ENCODE results near the gene FRMD4A.

The FRMD4A gene

GRCh38 chr10:14366760-14367159, 36.0 kb upstream of the FRMD4A start:
- Histone ChIP-seq H3K4me3 (ENCODE audit: insufficient read depth, low read depth, low read length) (no peak overlapping the region), H3K27ac (ENCODE audit: insufficient read depth, low read depth, low read length, poor library complexity, severe bottlenecking) (no peak overlapping the region)
- 88 to 93% methylated on average over 1 of the region's 1 CpG for WGBS, 2 experiments

GRCh38 chr10:14365266-14365665, 34.5 kb upstream of the FRMD4A start:
- Histone ChIP-seq H3K27ac (ENCODE audit: insufficient read depth, low read depth, low read length, poor library complexity, severe bottlenecking) (no peak overlapping the region), H3K36me3 (ENCODE audit: control insufficient read depth, insufficient read depth, low read length) (no peaks in the 10 kb centered on the region), H3K9me3 (ENCODE audit: control insufficient read depth, low read length) (no peaks in the 10 kb centered on the region), H3K4me1 (ENCODE audit: control insufficient read depth, insufficient read depth, low read length) (no peaks in the 10 kb centered on the region), H3K27me3 (ENCODE audit: control insufficient read depth, insufficient read depth, low read length, poor library complexity, severe bottlenecking) (no peaks in the 10 kb centered on the region), H3K4me3 (ENCODE audit: insufficient read depth, low read depth, low read length) (no peak overlapping the region)
- 90 to 95% methylated on average over 5 to 6 of the region's 6 CpGs for WGBS, 2 experiments

More at GRCh38 chr10:14366760-14367159, 36.0 kb upstream of the FRMD4A start:
- H3K9me3 ChIP-seq (ENCODE audit: control insufficient read depth, low read length) = no peaks in the 10 kb centered on the region
- H3K4me1 ChIP-seq (ENCODE audit: control insufficient read depth, insufficient read depth, low read length) = no peaks in the 10 kb centered on the region
- no peaks in the 10 kb centered on the region for H3K36me3 ChIP-seq (ENCODE audit: control insufficient read depth, insufficient read depth, low read length)
- no peaks in the 10 kb centered on the region for H3K27me3 ChIP-seq (ENCODE audit: control insufficient read depth, insufficient read depth, low read length, poor library complexity, severe bottlenecking)

DNA sequence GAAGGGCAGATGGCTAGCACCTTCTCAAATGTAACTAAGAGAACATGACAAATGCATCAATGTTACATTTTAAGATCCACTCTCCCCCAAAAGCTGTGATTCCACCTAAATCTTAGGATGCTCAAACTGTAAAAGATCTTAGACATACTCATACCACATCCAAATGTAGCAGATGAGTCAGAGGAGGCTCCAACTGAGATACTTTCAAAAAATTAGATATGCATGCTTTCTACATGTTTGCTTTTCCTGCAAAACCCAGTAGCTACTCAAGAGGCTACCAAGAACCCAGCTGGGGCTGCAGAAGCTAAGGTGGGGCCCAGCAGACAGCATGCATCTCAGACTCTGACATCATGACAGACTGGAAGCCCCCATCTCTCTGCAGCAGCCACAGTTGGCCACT, 31.4 kb upstream of the FRMD4A start:
- H3K27ac ChIP-seq (ENCODE audit: insufficient read depth, low read depth, low read length, poor library complexity, severe bottlenecking) = no peak overlapping the region
- H3K9me3 ChIP-seq (ENCODE audit: control insufficient read depth, low read length) = no peaks in the 10 kb centered on the region
- no peaks in the 10 kb centered on the region for H3K27me3 ChIP-seq (ENCODE audit: control insufficient read depth, insufficient read depth, low read length, poor library complexity, severe bottlenecking)
- no peak overlapping the region for H3K4me3 ChIP-seq (ENCODE audit: insufficient read depth, low read depth, low read length)
- H3K4me1 ChIP-seq (ENCODE audit: control insufficient read depth, insufficient read depth, low read length) = no peaks in the 10 kb centered on the region
- no peaks in the 10 kb centered on the region for H3K36me3 ChIP-seq (ENCODE audit: control insufficient read depth, insufficient read depth, low read length)

DNA sequence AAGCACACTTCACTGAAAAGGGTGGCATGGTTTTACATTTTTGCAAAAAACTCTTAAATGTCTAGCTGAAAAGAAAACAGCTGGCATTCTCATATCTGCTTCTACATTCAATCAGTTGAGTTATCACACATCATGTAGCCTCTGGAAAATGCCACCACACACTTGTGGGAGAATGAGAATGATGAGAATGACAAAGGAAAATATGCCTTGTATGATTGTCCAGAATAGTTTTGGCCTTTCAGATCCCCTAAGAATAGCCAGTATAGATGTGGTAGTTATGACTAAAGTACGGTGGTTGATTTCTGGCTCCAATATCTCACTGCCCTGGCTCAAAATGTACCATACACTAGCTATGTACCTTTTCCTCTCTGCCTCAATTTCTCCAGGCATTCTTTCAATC, 30.2 kb upstream of the FRMD4A start:
- peaks cover 3% of the 10 kb centered on the region for H3K4me1 ChIP-seq (ENCODE audit: control insufficient read depth, insufficient read depth, low read length)
- 79 to 100% methylated on average over 1 of the region's 1 CpG for WGBS, 2 experiments
- no peaks in the 10 kb centered on the region for H3K27me3 ChIP-seq (ENCODE audit: control insufficient read depth, insufficient read depth, low read length, poor library complexity, severe bottlenecking)
- H3K4me3 ChIP-seq (ENCODE audit: insufficient read depth, low read depth, low read length) = no peak overlapping the region
- no peak overlapping the region for H3K27ac ChIP-seq (ENCODE audit: insufficient read depth, low read depth, low read length, poor library complexity, severe bottlenecking)
- no peaks in the 10 kb centered on the region for H3K36me3 ChIP-seq (ENCODE audit: control insufficient read depth, insufficient read depth, low read length)
- H3K9me3 ChIP-seq (ENCODE audit: control insufficient read depth, low read length) = no peaks in the 10 kb centered on the region

DNA sequence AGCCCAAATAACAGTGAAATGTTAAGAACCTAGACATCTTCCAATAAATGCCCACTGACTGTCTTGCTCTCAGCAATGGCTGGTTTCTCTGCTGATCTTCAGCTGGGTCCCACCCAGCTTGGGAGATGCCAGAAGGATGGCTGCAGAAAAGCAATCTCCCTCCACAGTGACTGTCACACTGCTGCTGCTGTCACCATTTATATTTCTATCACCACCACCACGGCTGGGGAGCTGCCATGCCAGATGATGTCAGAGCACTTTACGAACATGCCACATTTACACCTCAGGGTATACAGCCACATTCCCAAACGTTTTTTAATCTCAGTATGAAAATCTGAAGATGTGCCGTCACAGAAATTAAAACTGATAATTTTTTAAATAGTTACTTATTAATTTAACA, 29.8 kb upstream of the FRMD4A start:
- Histone ChIP-seq H3K9me3 (ENCODE audit: control insufficient read depth, low read length) (no peaks in the 10 kb centered on the region), H3K4me1 (ENCODE audit: control insufficient read depth, insufficient read depth, low read length) (peaks cover 3% of the 10 kb centered on the region), H3K4me3 (ENCODE audit: insufficient read depth, low read depth, low read length) (no peak overlapping the region), H3K36me3 (ENCODE audit: control insufficient read depth, insufficient read depth, low read length) (no peaks in the 10 kb centered on the region), H3K27me3 (ENCODE audit: control insufficient read depth, insufficient read depth, low read length, poor library complexity, severe bottlenecking) (no peaks in the 10 kb centered on the region), H3K27ac (ENCODE audit: insufficient read depth, low read depth, low read length, poor library complexity, severe bottlenecking) (no peak overlapping the region)
- 73 to 86% methylated on average over 3 of the region's 4 CpGs for WGBS, 2 experiments

- Histone ChIP-seq H3K4me3 (ENCODE audit: insufficient read depth, low read depth, low read length) (no peak overlapping the region), H3K4me1 (ENCODE audit: control insufficient read depth, insufficient read depth, low read length) (peaks cover 3% of the 10 kb centered on the region), H3K36me3 (ENCODE audit: control insufficient read depth, insufficient read depth, low read length) (no peaks in the 10 kb centered on the region), H3K9me3 (ENCODE audit: control insufficient read depth, low read length) (no peaks in the 10 kb centered on the region), H3K27ac (ENCODE audit: insufficient read depth, low read depth, low read length, poor library complexity, severe bottlenecking) (no peak overlapping the region), H3K27me3 (ENCODE audit: control insufficient read depth, insufficient read depth, low read length, poor library complexity, severe bottlenecking) (no peaks in the 10 kb centered on the region)
- 90 to 95% methylated on average over 9 of the region's 9 CpGs for WGBS, 2 experiments
Measured at GRCh38 chr10:14358886-14359573, 28.3 kb upstream of the FRMD4A start.

DNA sequence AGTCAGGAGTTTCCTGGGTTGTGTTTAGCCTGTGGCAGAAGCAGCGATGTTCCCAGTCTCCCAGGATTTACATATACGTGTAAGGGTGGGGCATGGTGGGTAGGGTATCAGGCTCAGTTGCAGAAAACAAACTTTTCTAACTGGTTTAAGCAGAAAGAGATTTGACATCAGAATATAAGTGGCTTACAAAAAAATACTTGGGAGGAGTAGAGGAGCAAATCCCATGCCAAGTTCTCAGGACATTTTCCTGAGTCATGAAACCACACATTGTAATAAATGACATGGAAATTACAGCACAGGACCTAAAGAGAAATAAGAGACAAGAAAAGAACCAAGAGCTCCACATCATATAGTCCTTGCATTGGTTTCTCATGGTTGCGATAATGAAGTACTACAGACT, 26.2 kb upstream of the FRMD4A start:
- Histone ChIP-seq H3K27me3 (ENCODE audit: control insufficient read depth, insufficient read depth, low read length, poor library complexity, severe bottlenecking) (no peaks in the 10 kb centered on the region), H3K27ac (ENCODE audit: insufficient read depth, low read depth, low read length, poor library complexity, severe bottlenecking) (no peak overlapping the region), H3K4me3 (ENCODE audit: insufficient read depth, low read depth, low read length) (no peak overlapping the region), H3K36me3 (ENCODE audit: control insufficient read depth, insufficient read depth, low read length) (no peaks in the 10 kb centered on the region), H3K9me3 (ENCODE audit: control insufficient read depth, low read length) (no peaks in the 10 kb centered on the region), H3K4me1 (ENCODE audit: control insufficient read depth, insufficient read depth, low read length) (peaks cover 3% of the 10 kb centered on the region)
- WGBS, 2 experiments = 89 to 94% methylated on average over 3 of the region's 3 CpGs

GRCh38 chr10:14355750-14356149, 25.0 kb upstream of the FRMD4A start:
- Histone ChIP-seq H3K27me3 (ENCODE audit: control insufficient read depth, insufficient read depth, low read length, poor library complexity, severe bottlenecking) (no peaks in the 10 kb centered on the region), H3K4me1 (ENCODE audit: control insufficient read depth, insufficient read depth, low read length) (peaks cover 3% of the 10 kb centered on the region), H3K27ac (ENCODE audit: insufficient read depth, low read depth, low read length, poor library complexity, severe bottlenecking) (no peak overlapping the region), H3K9me3 (ENCODE audit: control insufficient read depth, low read length) (no peaks in the 10 kb centered on the region), H3K36me3 (ENCODE audit: control insufficient read depth, insufficient read depth, low read length) (no peaks in the 10 kb centered on the region), H3K4me3 (ENCODE audit: insufficient read depth, low read depth, low read length) (no peak overlapping the region)
- WGBS, 2 experiments = 90 to 96% methylated on average over 3 of the region's 3 CpGs

- H3K36me3 ChIP-seq (ENCODE audit: control insufficient read depth, insufficient read depth, low read length) = no peaks in the 10 kb centered on the region
- H3K4me1 ChIP-seq (ENCODE audit: control insufficient read depth, insufficient read depth, low read length) = peaks cover 3% of the 10 kb centered on the region
- H3K27ac ChIP-seq (ENCODE audit: insufficient read depth, low read depth, low read length, poor library complexity, severe bottlenecking) = no peak overlapping the region
- 50 to 67% methylated on average over 1 of the region's 1 CpG for WGBS, 2 experiments
- H3K9me3 ChIP-seq (ENCODE audit: control insufficient read depth, low read length) = no peaks in the 10 kb centered on the region
- no peaks in the 10 kb centered on the region for H3K27me3 ChIP-seq (ENCODE audit: control insufficient read depth, insufficient read depth, low read length, poor library complexity, severe bottlenecking)
- H3K4me3 ChIP-seq (ENCODE audit: insufficient read depth, low read depth, low read length) = no peak overlapping the region
Measured at GRCh38 chr10:14353291-14353913, 22.7 kb upstream of the FRMD4A start.

- WGBS, 2 experiments = 70 to 71% methylated on average over 4 of the region's 4 CpGs
- Histone ChIP-seq H3K36me3 (ENCODE audit: control insufficient read depth, insufficient read depth, low read length) (no peaks in the 10 kb centered on the region), H3K27me3 (ENCODE audit: control insufficient read depth, insufficient read depth, low read length, poor library complexity, severe bottlenecking) (no peaks in the 10 kb centered on the region), H3K4me3 (ENCODE audit: insufficient read depth, low read depth, low read length) (no peak overlapping the region), H3K9me3 (ENCODE audit: control insufficient read depth, low read length) (no peaks in the 10 kb centered on the region), H3K4me1 (ENCODE audit: control insufficient read depth, insufficient read depth, low read length) (no peaks in the 10 kb centered on the region), H3K27ac (ENCODE audit: insufficient read depth, low read depth, low read length, poor library complexity, severe bottlenecking) (no peak overlapping the region)
Measured at GRCh38 chr10:14350006-14350405, 19.3 kb upstream of the FRMD4A start.
